HepG2 (cell line): ENCODE data around the gene ACOT8. TPM values are rescaled to one million over a fixed set of nuclear protein-coding genes. Genes with fewer than 3 reads are reported as not detected.

ENCODE experiments used
- ATAC-seq: fragments of 200-7000 bp; cut with Tn5 transposase; 3 replicates; pipeline ENCODE4 v1.9.1; 2020; ENCODE audit warnings: mild to moderate bottlenecking, moderate library complexity
- BruUV-seq: library from RNA; stranded (reverse); fragments of 400-500 nt; replicated peaks from 2 replicates; lab custom pipeline; 2021; lab: Mats Ljungman, UMichigan
- CTCF ChIA-PET: fragments of 300-600 bp; formaldehyde crosslinking; extraction: SDS; loops from one replicate; lab custom pipeline; 2021; ENCODE audit warnings: low total read pairs, inconsistent platforms, low intra/inter-chr PET ratio; lab: Yijun Ruan, JAX
- POLR2A ChIA-PET: fragments of 350-600 bp; sonication (Branson Sonifier 250); formaldehyde crosslinking; loops from one replicate; lab custom pipeline; 2020; ENCODE audit warnings: antibody characterized with exemption, inconsistent platforms; lab: Yijun Ruan, JAX
- DNase-seq: peaks from one replicate; pipeline ENCODE4 v3.0.0-alpha.2; 2015; ENCODE audit warnings: low spot score
- FAIRE-seq: peaks from 3 replicates; lab custom pipeline; 2011; peaks lifted over from hg19 to GRCh38; lab: Jason Lieb, UNC
- H2AFZ ChIP-seq: one replicate; pipeline ENCODE4 v1.6.1; 2011; ENCODE audit warnings: low read length, inconsistent platforms
- H3K27ac ChIP-seq: fragments of 300-600 bp; 3 replicates; pipeline ENCODE4 v1.8.0; 2011; ENCODE audit warnings: mixed run types, mild to moderate bottlenecking, mixed read lengths, low read length, inconsistent platforms; ENCODE audit not compliant: insufficient read depth; ENCODE audit errors: extremely low read length
- H3K27me3 ChIP-seq, 2 experiments: fragments of 200-600 bp in 1 of 2; 2 replicates in 1 of 2; 3 replicates in 1 of 2; pipeline versions ENCODE4 v1.6.0 to v1.8.0; 2011; ENCODE audit warnings: low read length in 2 of 2, mild to moderate bottlenecking in 2 of 2, moderate library complexity in 2 of 2, inconsistent platforms in 1 of 2; ENCODE audit not compliant: insufficient read depth in 2 of 2, control insufficient read depth in 1 of 2
- H3K36me3 ChIP-seq, 2 experiments: fragments of 200-600 bp in 1 of 2; replicated peaks in 1 of 2; 2 replicates in 1 of 2; 3 replicates in 1 of 2; pipeline versions ENCODE4 v1.5.1 to v1.8.0; 2011; ENCODE audit warnings: low read length in 2 of 2, inconsistent platforms in 1 of 2; ENCODE audit not compliant: insufficient read depth in 2 of 2, control insufficient read depth in 1 of 2
- H3K4me1 ChIP-seq: 2 replicates; pipeline ENCODE4 v1.5.1; 2012; ENCODE audit warnings: low read length, inconsistent platforms; ENCODE audit not compliant: insufficient read depth
- H3K4me2 ChIP-seq: 2 replicates; pipeline ENCODE4 v1.6.0; 2011; ENCODE audit warnings: low read depth, low read length, inconsistent platforms
- H3K4me3 ChIP-seq, 3 experiments: fragments of 200-600 bp in 1 of 3; sonication (generic), shearing (Covaris generic) in 1 of 3; replicated peaks in 1 of 3; 2 replicates each; pipeline ENCODE4 v1.5.1; 2011 to 2016; ENCODE audit warnings: low read length in 3 of 3, inconsistent platforms in 2 of 3, low read depth in 2 of 3, mild to moderate bottlenecking in 2 of 3, control low read depth in 1 of 3, mixed read lengths in 1 of 3; ENCODE audit not compliant: insufficient read depth in 1 of 3
- H3K79me2 ChIP-seq: one replicate; pipeline ENCODE4 v1.6.1; 2011; ENCODE audit warnings: low read length, inconsistent platforms; ENCODE audit not compliant: insufficient read depth
- H3K9ac ChIP-seq: 2 replicates; pipeline ENCODE4 v1.6.0; 2011; ENCODE audit warnings: mild to moderate bottlenecking, low read depth, low read length, inconsistent platforms; ENCODE audit not compliant: insufficient read depth
- H3K9me3 ChIP-seq: 2 replicates; pipeline ENCODE4 v1.5.1; 2012; ENCODE audit warnings: mild to moderate bottlenecking, low read length
- H4K20me1 ChIP-seq: 2 replicates; pipeline ENCODE4 v1.6.0; 2011; ENCODE audit warnings: inconsistent platforms, mild to moderate bottlenecking, low read length, moderate library complexity; ENCODE audit not compliant: insufficient read depth
- ELF3 ChIP-seq: IDR thresholded peaks from 2 replicates; pipeline ENCODE4 v1.6.1; 2016; ENCODE audit warnings: missing genetic modification reagents, missing compliant biosample characterization
- KLF13 ChIP-seq: sonication (generic); formaldehyde crosslinking; IDR thresholded peaks from 2 replicates; pipeline ENCODE4 v1.4.0; 2020; ENCODE audit warnings: mild to moderate bottlenecking, missing genetic modification reagents
- KLF15 ChIP-seq: sonication (generic); formaldehyde crosslinking; IDR thresholded peaks from 2 replicates; pipeline ENCODE4 v1.8.1; 2023; ENCODE audit warnings: borderline replicate concordance, mild to moderate bottlenecking, inconsistent platforms, missing genetic modification reagents, mixed read lengths
- POGZ ChIP-seq: sonication (generic); formaldehyde crosslinking; IDR thresholded peaks from 2 replicates; pipeline ENCODE4 v1.4.0; 2020; ENCODE audit warnings: mild to moderate bottlenecking, missing genetic modification reagents
- TEAD3 ChIP-seq: optimal IDR thresholded peaks from 2 replicates; pipeline ENCODE3; 2016; ENCODE audit warnings: borderline replicate concordance
- ZNF484 ChIP-seq: sonication (generic); formaldehyde crosslinking; IDR thresholded peaks from 2 replicates; pipeline ENCODE4 v1.5.1; 2020; ENCODE audit warnings: mild to moderate bottlenecking, low read depth, missing genetic modification reagents, borderline replicate concordance
- ZNF598 ChIP-seq: sonication (generic); formaldehyde crosslinking; IDR thresholded peaks from 2 replicates; pipeline ENCODE4 v1.5.1; 2020; ENCODE audit warnings: mild to moderate bottlenecking, missing genetic modification reagents, borderline replicate concordance
- whole genome bisulfite sequencing: methylation state at CpG from one replicate; pipeline ENCODE4 v1.1.6; 2017; ENCODE audit warnings: low lambda C conversion rate; 5-methylcytosine and 5-hydroxymethylcytosine counted together
- in situ Hi-C: cut with HindIII; loops from 2 replicates; pipeline ENCODE4 v1.10.0; 2017; ENCODE audit warnings: low pct_unique_long_range_greater_than_20kb; ENCODE audit not compliant: extremely low pct_ligation_motif_present
- intact Hi-C: fragments of 100-400 bp; cut with micrococcal nuclease; formaldehyde crosslinking; loops from one replicate; pipeline ENCODE4 v1.10.0; 2022; ENCODE audit not compliant: unreplicated experiment
- polyA plus RNA-seq, 8 experiments: library from polyadenylated mRNA; depleted of rRNA in 3 of 8; stranded (reverse) in 7 of 8; unstranded in 1 of 8; fragments of >200 nt; fragmentation: Illumina TruSeq in 4 of 8; extraction: Trizol in 4 of 8; gene quantifications; 2 replicates each; pipeline versions ENCODE4 v1.2.1 to v1.2.3, GENCODE V29; 2011 to 2016; ENCODE audit warnings: low read depth in 4 of 8, missing spikeins in 1 of 8, mixed read lengths in 1 of 8; ENCODE audit not compliant: insufficient read depth in 1 of 8
- total RNA-seq, 5 experiments: library from RNA; depleted of rRNA; stranded (reverse); fragments of >200 nt; fragmentation: Illumina TruSeq; extraction: Trizol; gene quantifications; 2 replicates each; pipeline ENCODE4 v1.2.3, GENCODE V29; 2016; ENCODE audit warnings: low read depth in 1 of 5
- TF ChIP-seq, protein P1 (sequence below): sonication (generic); formaldehyde crosslinking; IDR thresholded peaks from 2 replicates; pipeline ENCODE4 v1.5.0; 2020; ENCODE audit warnings: missing genetic modification reagents

The ACOT8 gene
- total and polyA plus RNA-seq, 2 of the 13 experiments (the other 11 are each of a cell fraction or from before 2014, with no cell fraction given), result 31.4 to 45.5 TPM

DNA sequence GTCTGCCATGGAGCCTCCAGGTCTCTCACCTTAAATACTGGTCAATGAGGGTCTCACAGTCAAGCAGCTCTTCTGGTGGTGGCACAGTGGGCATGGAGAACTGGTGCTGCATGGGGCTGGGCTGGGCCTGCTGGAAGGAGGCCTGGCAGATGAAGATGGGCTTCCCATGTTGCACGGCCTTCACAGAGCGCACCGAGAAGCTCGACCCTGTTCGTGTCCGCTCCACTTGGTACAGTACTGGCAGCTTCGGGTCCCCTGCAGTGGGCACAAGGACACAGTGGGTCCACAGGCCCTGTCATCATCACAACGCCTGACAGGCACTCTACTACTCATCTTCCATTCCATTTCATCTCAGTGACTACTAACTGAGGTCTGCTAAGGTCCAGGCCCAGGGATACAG is 8.8 kb downstream of the ACOT8 start:
- CTCF ChIA-PET, result no interaction called here
- Histone ChIP-seq H3K79me2 (no peaks in the 10 kb centered on the region), H3K4me1 (peaks cover 4% of the 10 kb centered on the region; the same call in 1 of the 2 replicates), H3K4me2 (no peak overlapping the region), H3K9ac (no peak overlapping the region), H3K4me3 (no peak overlapping the region)
- WGBS, result 91% methylated on average over 8 of the region's 8 CpGs
- ATAC-seq, result no peak; the same call in 1 of the 3 replicates
- BruUV-seq, result no TSS peak
- TF ChIP-seq, protein P1, sequence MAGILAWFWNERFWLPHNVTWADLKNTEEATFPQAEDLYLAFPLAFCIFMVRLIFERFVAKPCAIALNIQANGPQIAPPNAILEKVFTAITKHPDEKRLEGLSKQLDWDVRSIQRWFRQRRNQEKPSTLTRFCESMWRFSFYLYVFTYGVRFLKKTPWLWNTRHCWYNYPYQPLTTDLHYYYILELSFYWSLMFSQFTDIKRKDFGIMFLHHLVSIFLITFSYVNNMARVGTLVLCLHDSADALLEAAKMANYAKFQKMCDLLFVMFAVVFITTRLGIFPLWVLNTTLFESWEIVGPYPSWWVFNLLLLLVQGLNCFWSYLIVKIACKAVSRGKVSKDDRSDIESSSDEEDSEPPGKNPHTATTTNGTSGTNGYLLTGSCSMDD, result no peak
- TF ChIP-seq ZNF598 (CRISPR knock-in tag) (no peak), POGZ (CRISPR knock-in tag) (no peak), KLF13 (CRISPR knock-in tag) (no peak), KLF15 (CRISPR knock-in tag) (no peak), ELF3 (no peak)
- TF ChIP-seq, all 625 proteins: peak for 0
- H3K27ac ChIP-seq, result no peak overlapping the region
- intact Hi-C loops, result no loop called here
- in situ Hi-C loops, result no loop called here
- peaks cover 13 to 26% of the 10 kb centered on the region in 2 experiments for H3K36me3 ChIP-seq
- H4K20me1 ChIP-seq, result no peaks in the 10 kb centered on the region
- POLR2A ChIA-PET, result interaction anchor here (0.8 to 2.0 kb wide), 2 partner anchors 9 to 122 kb away, joined by 3 to 6 read pairs; no protein-coding TSS in a partner anchor
- no peaks in the 10 kb centered on the region for H3K9me3 ChIP-seq
- no peak overlapping the region for H2AFZ ChIP-seq
- DNase-seq, result no peak
- FAIRE-seq, result no peak
- no peaks in the 10 kb centered on the region for H3K27me3 ChIP-seq

DNA sequence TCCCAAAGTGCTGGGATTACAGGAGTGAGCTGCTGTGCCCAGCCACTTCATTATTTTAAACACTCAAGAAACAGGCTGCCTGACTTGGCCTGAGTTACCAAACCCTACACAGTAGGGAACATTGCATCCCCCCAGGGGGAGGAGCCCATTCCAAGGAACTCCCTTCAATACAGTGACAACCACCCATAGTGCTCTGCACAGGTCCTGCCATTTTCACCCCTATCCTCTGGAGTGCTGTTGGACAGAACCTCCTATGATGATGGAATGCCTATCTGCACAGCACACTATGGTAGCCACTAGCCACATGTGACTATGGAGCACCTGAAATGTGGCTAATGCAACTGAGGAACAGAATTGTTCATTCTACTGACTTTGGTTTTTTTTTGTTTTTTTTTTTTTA is 11.7 kb downstream of the ACOT8 start:
- H4K20me1 ChIP-seq, result no peaks in the 10 kb centered on the region
- BruUV-seq, result no TSS peak
- peak; percentile 42 for FAIRE-seq
- H3K27ac ChIP-seq, result no peak overlapping the region
- H3K9me3 ChIP-seq, result no peaks in the 10 kb centered on the region
- H3K4me2 ChIP-seq, result no peak overlapping the region
- no peak for TF ChIP-seq ZNF484 (CRISPR knock-in tag)
- TF ChIP-seq TEAD3 (CRISPR knock-in tag), result peak; percentile 30
- in situ Hi-C loops (no loop called here), intact Hi-C loops (no loop called here)
- ChIA-PET POLR2A (interaction anchor here (1.6 kb wide), 1 partner anchor 12 kb away, joined by 5 read pairs; the partner anchor contains the start of gene SNX21), CTCF (no interaction called here)
- no peaks in the 10 kb centered on the region for H3K27me3 ChIP-seq
- peaks cover 4% of the 10 kb centered on the region; the same call in 1 of the 2 replicates for H3K4me1 ChIP-seq
- H3K4me3 ChIP-seq, result no peak overlapping the region
- no peak for DNase-seq
- no peaks in the 10 kb centered on the region for H3K79me2 ChIP-seq
- no peak overlapping the region for H3K9ac ChIP-seq
- no peak; the same call in 2 of the 3 replicates for ATAC-seq
- no peak overlapping the region for H2AFZ ChIP-seq
- H3K36me3 ChIP-seq, result peaks cover 23 to 44% of the 10 kb centered on the region in 2 experiments
